ENCODE measurements around the gene DHX38. TPM values are rescaled to one million over a fixed set of nuclear protein-coding genes. Genes with fewer than 3 reads are reported as not detected.

The DHX38 gene
- total RNA-seq, 1 donor from 2014 or later = 38.7 TPM

DNA sequence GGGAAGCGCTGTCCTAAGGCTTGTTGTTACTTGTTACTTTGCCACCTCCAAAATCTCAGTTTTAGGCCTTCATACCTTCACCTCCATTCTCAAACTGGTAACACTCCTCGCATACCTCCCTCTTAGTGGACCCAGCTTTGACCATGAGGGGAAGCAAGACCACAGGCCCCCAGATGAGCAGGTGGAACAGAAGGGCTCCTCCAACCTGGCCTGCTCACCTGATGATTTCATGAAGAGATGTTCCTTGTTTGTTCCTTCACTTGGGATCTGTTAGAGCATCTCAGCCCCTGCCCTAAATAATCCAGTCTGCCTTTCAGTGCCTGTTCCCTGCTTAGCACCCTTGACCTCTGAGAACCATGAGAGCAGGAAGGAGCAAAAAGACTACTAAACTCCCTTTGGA is 28.7 kb downstream of the DHX38 start:
- no peak for DNase-seq
- H3K4me1 ChIP-seq = peaks cover 3% of the 10 kb centered on the region
- H3K36me3 ChIP-seq = no peaks in the 10 kb centered on the region
- intact Hi-C loops (cut with micrococcal nuclease) = no loop called here
- H3K27ac ChIP-seq (replicated peaks) = no peak overlapping the region
- no peak overlapping the region for H3K4me3 ChIP-seq
- no peaks in the 10 kb centered on the region for H3K27me3 ChIP-seq (ENCODE audit: low read depth)
- no peaks in the 10 kb centered on the region for H3K9me3 ChIP-seq (replicated peaks)
- TF ChIP-seq, protein P1, sequence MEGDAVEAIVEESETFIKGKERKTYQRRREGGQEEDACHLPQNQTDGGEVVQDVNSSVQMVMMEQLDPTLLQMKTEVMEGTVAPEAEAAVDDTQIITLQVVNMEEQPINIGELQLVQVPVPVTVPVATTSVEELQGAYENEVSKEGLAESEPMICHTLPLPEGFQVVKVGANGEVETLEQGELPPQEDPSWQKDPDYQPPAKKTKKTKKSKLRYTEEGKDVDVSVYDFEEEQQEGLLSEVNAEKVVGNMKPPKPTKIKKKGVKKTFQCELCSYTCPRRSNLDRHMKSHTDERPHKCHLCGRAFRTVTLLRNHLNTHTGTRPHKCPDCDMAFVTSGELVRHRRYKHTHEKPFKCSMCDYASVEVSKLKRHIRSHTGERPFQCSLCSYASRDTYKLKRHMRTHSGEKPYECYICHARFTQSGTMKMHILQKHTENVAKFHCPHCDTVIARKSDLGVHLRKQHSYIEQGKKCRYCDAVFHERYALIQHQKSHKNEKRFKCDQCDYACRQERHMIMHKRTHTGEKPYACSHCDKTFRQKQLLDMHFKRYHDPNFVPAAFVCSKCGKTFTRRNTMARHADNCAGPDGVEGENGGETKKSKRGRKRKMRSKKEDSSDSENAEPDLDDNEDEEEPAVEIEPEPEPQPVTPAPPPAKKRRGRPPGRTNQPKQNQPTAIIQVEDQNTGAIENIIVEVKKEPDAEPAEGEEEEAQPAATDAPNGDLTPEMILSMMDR (IDR thresholded peaks at IDR 0.05; ENCODE audit: borderline replicate concordance) = no peak

DNA sequence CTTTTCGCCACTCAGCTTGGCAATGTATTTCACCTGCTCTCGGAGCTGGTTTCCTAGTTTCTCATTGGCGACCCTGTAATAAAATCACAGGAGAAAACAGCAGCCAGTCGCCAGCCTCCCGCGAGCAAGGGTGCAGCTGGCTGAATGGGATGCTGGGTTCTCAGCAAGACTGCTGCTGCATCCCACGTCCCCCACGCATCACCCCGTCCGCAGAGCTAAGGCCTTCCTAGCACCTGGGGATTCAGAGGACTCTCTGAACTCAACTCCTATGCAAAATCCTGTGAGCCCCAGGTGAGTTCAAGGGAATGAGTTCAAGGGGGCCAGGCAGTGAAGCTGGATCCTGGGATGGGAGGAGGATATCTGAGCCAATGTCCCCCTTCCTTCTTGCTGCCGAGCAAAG is 29.3 kb downstream of the DHX38 start:
- Histone ChIP-seq H3K27ac (replicated peaks) (no peak overlapping the region), H3K9me3 (replicated peaks) (peaks cover 6% of the 10 kb centered on the region), H3K4me3 (no peak overlapping the region), H3K4me1 (peaks cover 3% of the 10 kb centered on the region), H3K27me3 (ENCODE audit: low read depth) (no peaks in the 10 kb centered on the region), H3K36me3 (no peaks in the 10 kb centered on the region)
- intact Hi-C loops (cut with micrococcal nuclease) = no loop called here
- DNase-seq = no peak
- TF ChIP-seq, protein P1 (IDR thresholded peaks at IDR 0.05; ENCODE audit: borderline replicate concordance) = no peak

DNA sequence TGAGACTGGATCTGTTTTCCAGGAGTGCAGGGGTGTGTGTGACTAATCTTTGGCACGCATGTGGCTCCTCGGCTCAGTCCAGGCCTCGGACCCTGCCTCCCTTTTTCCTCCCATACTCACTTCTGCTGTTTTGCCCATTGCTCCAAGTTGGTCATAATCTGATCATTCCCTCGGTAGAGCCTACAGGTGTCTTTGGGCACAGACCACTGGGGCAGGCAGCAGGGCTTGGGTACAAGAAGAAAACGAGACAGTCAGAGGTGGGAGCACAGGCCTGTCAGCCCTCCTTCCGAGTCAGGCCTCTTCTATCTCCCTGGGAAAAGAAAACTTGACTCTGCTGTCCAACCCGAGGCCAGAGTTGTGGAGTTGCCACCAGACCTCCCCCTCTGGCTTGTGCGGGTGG is 29.8 kb downstream of the DHX38 start:
- H3K36me3 ChIP-seq = no peaks in the 10 kb centered on the region
- no peak for DNase-seq
- H3K9me3 ChIP-seq (replicated peaks) = peaks cover 6% of the 10 kb centered on the region
- no peak overlapping the region for H3K27ac ChIP-seq (replicated peaks)
- no peak overlapping the region for H3K4me3 ChIP-seq
- TF ChIP-seq, protein P1 (IDR thresholded peaks at IDR 0.05; ENCODE audit: borderline replicate concordance) = no peak
- H3K27me3 ChIP-seq (ENCODE audit: low read depth) = no peaks in the 10 kb centered on the region
- H3K4me1 ChIP-seq = peaks cover 3% of the 10 kb centered on the region
- intact Hi-C loops (cut with micrococcal nuclease) = no loop called here

DNA sequence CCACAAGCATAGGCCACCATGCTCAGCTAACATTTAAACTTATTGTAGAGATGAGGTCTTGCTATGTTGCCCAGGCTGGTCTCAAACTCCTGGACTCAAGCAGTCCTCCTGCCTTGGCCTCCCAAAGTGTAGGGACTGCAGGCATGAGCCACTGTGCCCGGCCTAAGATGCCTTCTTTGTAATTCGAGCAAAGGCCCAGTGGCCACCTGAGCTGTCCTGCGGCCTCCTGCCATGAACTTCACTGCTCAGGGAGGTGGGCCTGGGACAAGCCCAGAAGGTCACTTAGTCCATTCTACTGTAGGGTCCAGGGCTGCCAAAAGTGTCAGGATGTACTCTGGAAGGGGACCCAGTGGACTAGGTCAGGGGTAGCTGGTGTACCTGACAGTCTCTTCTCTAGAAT is 30.5 kb downstream of the DHX38 start:
- Histone ChIP-seq H3K4me1 (peaks cover 3% of the 10 kb centered on the region), H3K9me3 (replicated peaks) (peaks cover 6% of the 10 kb centered on the region), H3K27me3 (ENCODE audit: low read depth) (no peaks in the 10 kb centered on the region), H3K4me3 (no peak overlapping the region), H3K36me3 (no peaks in the 10 kb centered on the region), H3K27ac (replicated peaks) (no peak overlapping the region)
- intact Hi-C loops (cut with micrococcal nuclease) = no loop called here
- DNase-seq = no peak
- TF ChIP-seq, protein P1 (IDR thresholded peaks at IDR 0.05; ENCODE audit: borderline replicate concordance) = no peak

DNA sequence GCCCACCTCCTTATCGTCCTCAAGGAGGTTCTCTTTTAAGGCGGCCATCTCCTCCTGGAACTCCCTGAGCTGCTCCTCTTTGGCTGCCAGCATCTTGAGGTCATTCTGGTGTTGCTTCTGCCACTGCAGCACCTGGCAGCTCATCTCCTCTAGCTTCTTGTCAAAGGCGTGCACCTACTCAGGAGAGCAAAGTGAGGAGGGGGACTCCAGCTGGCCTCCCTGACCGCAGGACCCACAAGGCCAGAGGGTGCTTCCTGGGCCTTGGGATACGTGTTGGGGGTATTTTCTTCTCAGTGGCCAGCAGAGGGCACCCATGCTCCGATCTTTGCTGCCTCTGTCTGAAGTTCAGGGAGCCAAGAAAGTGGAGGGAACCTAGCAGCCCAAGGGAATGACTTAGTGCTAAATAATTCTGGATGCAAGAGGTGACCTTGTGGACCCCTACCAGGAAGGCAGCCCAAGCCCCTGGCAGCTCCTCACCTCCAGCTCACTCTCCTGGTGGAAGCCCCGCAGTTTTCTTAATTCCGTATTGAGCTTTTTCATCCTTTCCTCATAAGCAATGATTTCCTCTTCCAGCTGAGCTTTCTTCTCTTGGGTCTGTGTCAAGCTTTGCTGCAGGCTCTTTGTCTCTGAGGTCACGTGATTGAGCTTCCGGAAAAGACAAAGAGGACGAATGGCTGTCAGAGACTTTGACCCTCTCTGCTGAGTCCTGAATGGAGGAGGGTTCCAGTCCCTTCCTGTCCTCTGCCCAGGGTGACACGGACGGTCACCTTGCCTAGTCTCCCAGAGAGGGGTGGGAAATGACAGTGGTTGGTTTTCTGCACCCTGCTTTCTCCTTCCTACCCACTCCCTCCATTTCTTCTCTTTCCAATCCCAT is 31.4 kb downstream of the DHX38 start:
- peak; percentile 66 for DNase-seq
- Histone ChIP-seq H3K4me3 (no peak overlapping the region), H3K27ac (replicated peaks) (no peak overlapping the region), H3K4me1 (peaks cover 3% of the 10 kb centered on the region), H3K9me3 (replicated peaks) (peaks cover 6% of the 10 kb centered on the region), H3K36me3 (no peaks in the 10 kb centered on the region), H3K27me3 (ENCODE audit: low read depth) (peaks cover 2% of the 10 kb centered on the region)
- intact Hi-C loops (cut with micrococcal nuclease) = no loop called here
- TF ChIP-seq, protein P1 (IDR thresholded peaks at IDR 0.05; ENCODE audit: borderline replicate concordance) = peak; percentile 80
